Kidney epithelial cell (primary cell): ENCODE data around the gene CDKAL1. TPM values are rescaled to one million over a fixed set of nuclear protein-coding genes. Genes with fewer than 3 reads are reported as not detected.
"Not testable (repeated sequence)": the region's sequence is repeated elsewhere in the genome, so short reads cannot be mapped to it uniquely, and the experiment has no call there.

Source experiments
- DNase-seq: peaks from one replicate; pipeline ENCODE4 v3.0.0-alpha.2; 2010; ENCODE audit warnings: low read depth
- H3K27me3 ChIP-seq: 2 replicates; pipeline ENCODE4 v1.6.0; 2011; ENCODE audit warnings: low read length; ENCODE audit not compliant: control insufficient read depth, insufficient read depth
- H3K36me3 ChIP-seq: 2 replicates; pipeline ENCODE4 v1.5.1; 2011; ENCODE audit warnings: low read length; ENCODE audit not compliant: control insufficient read depth, insufficient read depth
- H3K4me3 ChIP-seq: 2 replicates; pipeline ENCODE4 v1.5.1; 2011; ENCODE audit warnings: low read depth, mild to moderate bottlenecking, control low read depth, low read length
- CTCF ChIP-seq: IDR thresholded peaks from 2 replicates; pipeline ENCODE4 v1.5.1; 2011; ENCODE audit warnings: mild to moderate bottlenecking, moderate library complexity, low read length, control low read depth, inconsistent platforms; ENCODE audit not compliant: insufficient read depth, poor library complexity, severe bottlenecking
- total RNA-seq: library from RNA; depleted of rRNA; stranded (reverse); fragments of >200 nt; gene quantifications from 2 replicates; pipeline ENCODE4 v1.2.3, GENCODE V29; 2015

The CDKAL1 gene
- total RNA-seq, 1 donor from 2014 or later: 15.0 TPM

- H3K4me3 ChIP-seq: no peak overlapping the region
- no peak for TF ChIP-seq CTCF
- DNase-seq: no peak
- H3K36me3 ChIP-seq: no peaks in the 10 kb centered on the region
- no peaks in the 10 kb centered on the region for H3K27me3 ChIP-seq
These were observed 388.5 kb downstream of the CDKAL1 start for GRCh38 chr6:20922743-20923142.

DNA sequence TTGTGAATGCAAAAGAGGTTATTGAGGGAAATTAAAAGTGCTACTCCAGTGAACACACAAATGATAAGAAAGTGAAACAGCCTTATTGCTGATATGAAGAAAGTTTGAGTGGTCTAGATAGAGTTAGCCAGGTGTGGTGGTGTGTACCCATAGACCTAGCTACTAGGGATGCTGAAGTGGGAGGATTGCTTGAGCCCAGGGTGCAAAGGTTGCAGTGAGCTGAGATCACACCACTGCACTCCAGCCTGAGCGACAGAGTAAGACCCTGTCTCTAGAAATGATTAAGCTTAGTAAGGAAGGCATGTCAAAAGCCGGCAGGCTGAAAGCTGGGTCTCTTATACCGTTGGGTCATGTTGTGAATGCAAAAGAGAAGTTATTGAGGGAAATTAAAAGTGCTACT lies 389.8 kb downstream of the CDKAL1 start:
- H3K4me3 ChIP-seq, H3K27me3 ChIP-seq, H3K36me3 ChIP-seq, DNase-seq: not testable (repeated sequence)

- Histone ChIP-seq H3K4me3 (no peak overlapping the region), H3K36me3 (no peaks in the 10 kb centered on the region), H3K27me3 (no peaks in the 10 kb centered on the region)
- DNase-seq: no peak
- no peak for TF ChIP-seq CTCF
These were observed 390.8 kb downstream of the CDKAL1 start for GRCh38 chr6:20924911-20925543.

GRCh38 chr6:20927130-20927860 lies 393.0 kb downstream of the CDKAL1 start:
- no peaks in the 10 kb centered on the region for H3K36me3 ChIP-seq
- DNase-seq: no peak
- TF ChIP-seq CTCF: no peak
- H3K4me3 ChIP-seq: no peak overlapping the region
- no peaks in the 10 kb centered on the region for H3K27me3 ChIP-seq

DNA sequence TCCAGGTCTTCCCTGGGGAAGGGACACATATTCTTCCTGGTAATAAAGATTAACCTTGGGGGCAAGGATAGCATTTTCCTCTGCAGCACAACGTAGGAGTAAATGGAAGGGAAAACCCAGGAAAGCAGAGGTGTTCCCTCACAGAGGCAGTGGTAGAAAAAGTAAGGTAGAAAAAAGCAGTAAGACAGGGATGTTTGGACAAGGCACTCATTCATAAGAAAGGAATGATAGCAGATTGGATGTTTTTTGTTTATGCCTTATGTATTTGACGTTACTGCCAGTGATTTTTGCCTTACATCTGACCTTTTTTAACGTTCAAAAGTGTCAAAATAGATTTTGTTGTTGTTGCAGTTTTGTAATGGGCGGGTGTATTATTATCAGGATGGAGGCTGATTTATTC lies 395.0 kb downstream of the CDKAL1 start:
- no peaks in the 10 kb centered on the region for H3K27me3 ChIP-seq
- no peaks in the 10 kb centered on the region for H3K36me3 ChIP-seq
- no peak overlapping the region for H3K4me3 ChIP-seq
- TF ChIP-seq CTCF: no peak
- no peak for DNase-seq

DNA sequence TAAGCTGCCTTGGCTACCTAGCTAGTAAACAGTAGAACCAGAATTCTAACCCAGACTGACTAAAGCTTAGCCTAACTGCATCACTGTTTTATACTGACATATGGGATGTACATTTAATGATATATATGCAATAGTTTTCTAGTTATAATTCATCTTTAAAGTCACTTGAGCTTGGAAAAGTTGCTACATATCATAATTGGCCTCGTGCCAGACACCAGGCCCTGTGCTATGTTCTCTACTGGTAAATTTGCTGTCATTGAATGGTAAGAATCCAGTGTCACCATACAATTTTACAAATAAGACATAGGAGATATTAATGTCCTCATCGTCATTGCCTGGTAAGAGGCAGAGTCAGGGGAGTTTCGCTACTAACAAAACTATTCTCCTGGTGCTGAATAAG lies 396.8 kb downstream of the CDKAL1 start:
- no peaks in the 10 kb centered on the region for H3K27me3 ChIP-seq
- no peak for DNase-seq
- no peak overlapping the region for H3K4me3 ChIP-seq
- no peaks in the 10 kb centered on the region for H3K36me3 ChIP-seq
- TF ChIP-seq CTCF: no peak
